HEK293 (cell line): ENCODE data around the gene PGP.
A peak's percentile ranks its signal among the peaks of the same experiment; 100 is the strongest.
"Not testable (repeated sequence)": the region's sequence is repeated elsewhere in the genome, so short reads cannot be mapped to it uniquely, and the experiment has no call there.

Source experiments
- CTCF ChIA-PET: fragments of 350-600 bp; formaldehyde crosslinking; extraction: SDS; loops from one replicate; lab custom pipeline; 2021; ENCODE audit warnings: antibody characterized with exemption; lab: Yijun Ruan, JAX
- POLR2A ChIA-PET: fragments of 300-600 bp; formaldehyde crosslinking; extraction: SDS; loops from one replicate; lab custom pipeline; 2020; ENCODE audit warnings: antibody characterized with exemption, inconsistent platforms; lab: Yijun Ruan, JAX
- H3K27ac ChIP-seq: fragments of 200-500 bp; sonication (Bioruptor generic); 2 replicates; pipeline ENCODE4 v1.5.1; 2014; ENCODE audit warnings: low read depth, low read length, control low read depth, inconsistent platforms; ENCODE audit errors: extremely low read depth
- H3K36me3 ChIP-seq, 2 experiments: fragments of 200-500 bp in 1 of 2; sonication (Bioruptor generic) in 1 of 2; 1 replicate in 1 of 2; 2 replicates in 1 of 2; pipeline ENCODE4 v1.5.1; 2014 to 2017; ENCODE audit warnings: inconsistent platforms in 2 of 2, low read length in 2 of 2; ENCODE audit not compliant: control insufficient read depth in 2 of 2, insufficient read depth in 1 of 2
- H3K4me1 ChIP-seq: fragments of 200-500 bp; sonication (Bioruptor generic); 2 replicates; pipeline ENCODE4 v1.5.1; 2014; ENCODE audit warnings: mild to moderate bottlenecking, low read length, inconsistent platforms; ENCODE audit not compliant: control insufficient read depth, insufficient read depth
- H3K4me3 ChIP-seq: 2 replicates; pipeline ENCODE4 v1.5.1; 2011; ENCODE audit warnings: low read depth, mild to moderate bottlenecking, control low read depth, low read length, moderate library complexity
- H3K9me3 ChIP-seq: fragments of 200-500 bp; sonication (Bioruptor generic); 2 replicates; pipeline ENCODE4 v1.5.1; 2014; ENCODE audit warnings: low read depth, low read length, inconsistent platforms; ENCODE audit not compliant: control insufficient read depth, insufficient read depth
- BCL11B ChIP-seq: fragments of 450-650 bp; formaldehyde crosslinking; IDR thresholded peaks from 2 replicates; pipeline ENCODE4 v1.5.1; 2016; ENCODE audit warnings: low read depth, missing biosample characterization, missing genetic modification characterization
- IKZF3 ChIP-seq: fragments of 450-650 bp; IDR thresholded peaks from 2 replicates; pipeline ENCODE4 v1.5.0; 2018; ENCODE audit warnings: missing biosample characterization, mild to moderate bottlenecking, missing genetic modification characterization, moderate library complexity
- KLF1 ChIP-seq: fragments of 450-650 bp; formaldehyde crosslinking; IDR thresholded peaks from 2 replicates; pipeline ENCODE4 v1.5.1; 2016; ENCODE audit warnings: missing biosample characterization, missing genetic modification characterization
- KLF16 ChIP-seq: fragments of 450-650 bp; formaldehyde crosslinking; IDR thresholded peaks from 2 replicates; pipeline ENCODE4 v1.5.1; 2017; ENCODE audit warnings: missing biosample characterization, missing genetic modification characterization
- KLF9 ChIP-seq: fragments of 450-650 bp; formaldehyde crosslinking; IDR thresholded peaks from 2 replicates; pipeline ENCODE4 v1.5.1; 2016; ENCODE audit warnings: missing biosample characterization, missing genetic modification characterization, low read depth
- MYNN ChIP-seq: fragments of 450-650 bp; formaldehyde crosslinking; IDR thresholded peaks from 2 replicates; pipeline ENCODE4 v1.5.1; 2016; ENCODE audit warnings: missing biosample characterization, missing genetic modification characterization, borderline replicate concordance
- SCRT2 ChIP-seq: fragments of 450-650 bp; formaldehyde crosslinking; IDR thresholded peaks from 2 replicates; pipeline ENCODE4 v1.5.1; 2016; ENCODE audit warnings: missing biosample characterization, missing genetic modification characterization
- SP2 ChIP-seq: fragments of 450-650 bp; formaldehyde crosslinking; IDR thresholded peaks from 2 replicates; pipeline ENCODE4 v1.5.1; 2016; ENCODE audit warnings: missing biosample characterization, missing genetic modification characterization
- SP3 ChIP-seq: fragments of 450-650 bp; formaldehyde crosslinking; IDR thresholded peaks from 2 replicates; pipeline ENCODE4 v1.5.1; 2016; ENCODE audit warnings: missing biosample characterization, missing genetic modification characterization
- ZFHX2 ChIP-seq: fragments of 450-650 bp; formaldehyde crosslinking; conservative IDR thresholded peaks from 2 replicates; pipeline ENCODE4 v1.5.1; 2016; ENCODE audit warnings: missing biosample characterization, missing genetic modification characterization
- ZNF391 ChIP-seq: fragments of 450-650 bp; formaldehyde crosslinking; IDR thresholded peaks from 2 replicates; pipeline ENCODE4 v1.5.1; 2016; ENCODE audit warnings: low read depth, missing biosample characterization, missing genetic modification characterization, borderline replicate concordance
- ZNF404 ChIP-seq: fragments of 450-650 bp; formaldehyde crosslinking; IDR thresholded peaks from 2 replicates; pipeline ENCODE4 v1.5.1; 2017; ENCODE audit warnings: missing biosample characterization, missing genetic modification characterization
- ZNF561 ChIP-seq: fragments of 450-650 bp; IDR thresholded peaks from 2 replicates; pipeline ENCODE4 v1.5.1; 2018; ENCODE audit warnings: missing biosample characterization, missing genetic modification characterization, borderline replicate concordance
- ZNF596 ChIP-seq: fragments of 450-650 bp; IDR thresholded peaks from 2 replicates; pipeline ENCODE4 v1.5.0; 2018; ENCODE audit warnings: missing biosample characterization, mild to moderate bottlenecking, missing genetic modification characterization, moderate library complexity
- ZNF600 ChIP-seq: fragments of 450-650 bp; formaldehyde crosslinking; IDR thresholded peaks from 2 replicates; pipeline ENCODE4 v1.5.1; 2016; ENCODE audit warnings: missing biosample characterization, missing genetic modification characterization
- ZNF830 ChIP-seq: fragments of 450-650 bp; IDR thresholded peaks from 2 replicates; pipeline ENCODE4 v1.5.0; 2018; ENCODE audit warnings: missing biosample characterization, missing genetic modification characterization, low read depth, mild to moderate bottlenecking, moderate library complexity
- TF ChIP-seq, protein P1 (sequence below): fragments of 450-650 bp; formaldehyde crosslinking; IDR thresholded peaks from 2 replicates; pipeline ENCODE4 v1.5.1; 2016; ENCODE audit warnings: missing biosample characterization, missing genetic modification characterization
- TF ChIP-seq, protein P2 (sequence below): fragments of 450-650 bp; formaldehyde crosslinking; IDR thresholded peaks from 2 replicates; pipeline ENCODE4 v1.5.1; 2017; ENCODE audit warnings: missing biosample characterization, missing genetic modification characterization

Gene PGP

DNA sequence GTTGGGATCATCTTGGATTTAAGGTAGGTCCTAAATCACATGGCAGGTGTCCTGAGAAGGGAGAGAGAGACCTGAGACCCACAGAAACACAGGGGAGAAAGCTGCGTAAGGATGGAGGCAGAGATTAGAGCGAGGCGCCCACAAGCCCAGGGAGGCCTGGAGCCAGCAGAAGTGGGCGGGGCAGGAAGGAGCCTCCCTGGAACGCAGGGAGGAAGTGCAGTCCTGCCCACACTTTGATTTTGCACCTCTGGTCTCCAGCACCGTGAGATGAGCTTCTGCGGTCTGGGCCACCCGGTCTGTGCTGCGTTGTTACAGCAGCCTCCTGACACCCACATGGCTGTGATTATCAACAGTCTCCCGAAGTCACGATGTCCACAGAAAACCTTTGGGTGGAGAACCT is 28.0 kb upstream of the PGP start:
- CTCF ChIA-PET: no interaction called here
- POLR2A ChIA-PET: interaction anchor here (1.9 to 2.2 kb wide), 2 partner anchors 8 to 9 kb away, joined by 7 read pairs; partner anchors contain the start of gene ECI1
- Histone ChIP-seq H3K4me1 (no peaks in the 10 kb centered on the region), H3K36me3 (peaks cover 9 to 62% of the 10 kb centered on the region in 2 experiments; a peak in 2 of 3 replicates), H3K4me3 (no peak overlapping the region), H3K27ac (no peak overlapping the region; the same call in 1 of the 2 replicates), H3K9me3 (no peaks in the 10 kb centered on the region)
- TF ChIP-seq MYNN (tag by site-specific recombination) (no peak), KLF16 (no peak), ZNF404 (tag by site-specific recombination) (no peak), ZNF596 (tag by site-specific recombination) (peak; percentile 66), SCRT2 (tag by site-specific recombination) (no peak), KLF1 (tag by site-specific recombination) (peak; percentile 26; the same call in 1 of the 2 replicates), ZNF830 (tag by site-specific recombination) (no peak), ZFHX2 (tag by site-specific recombination) (peak; percentile 28; the same call in 1 of the 2 replicates), KLF9 (tag by site-specific recombination) (peak; percentile 66)

DNA sequence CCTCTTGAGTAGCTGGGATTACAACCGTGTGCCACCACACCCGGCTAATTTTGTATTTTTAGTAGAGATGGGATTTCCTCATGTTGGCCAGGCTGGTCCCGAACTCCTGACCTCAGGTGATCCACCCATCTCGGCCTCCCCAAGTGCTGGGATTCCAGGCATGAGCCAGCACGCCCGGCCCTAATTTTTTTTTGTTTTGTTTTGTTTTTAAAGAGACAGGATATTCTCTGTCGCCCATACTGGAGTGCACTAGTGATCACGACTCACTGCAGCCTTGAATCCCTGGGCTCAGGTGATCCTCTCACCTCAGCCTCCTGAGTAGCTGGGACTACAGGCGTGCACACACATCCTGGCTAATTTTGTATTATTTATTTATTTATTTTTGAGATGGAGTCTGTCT is 25.7 kb upstream of the PGP start:
- peaks cover 3 to 50% of the 10 kb centered on the region in 2 experiments; a peak in 2 of 3 replicates for H3K36me3 ChIP-seq
- CTCF ChIA-PET, H3K4me3 ChIP-seq, H3K4me1 ChIP-seq, H3K27ac ChIP-seq, H3K9me3 ChIP-seq: not testable (repeated sequence)
- peak; percentile 47 for TF ChIP-seq KLF1 (tag by site-specific recombination)
- POLR2A ChIA-PET: interaction anchor here (5.3 kb wide), 1 partner anchor 11 kb away, joined by 48 read pairs; the partner anchor contains the start of gene ECI1

DNA sequence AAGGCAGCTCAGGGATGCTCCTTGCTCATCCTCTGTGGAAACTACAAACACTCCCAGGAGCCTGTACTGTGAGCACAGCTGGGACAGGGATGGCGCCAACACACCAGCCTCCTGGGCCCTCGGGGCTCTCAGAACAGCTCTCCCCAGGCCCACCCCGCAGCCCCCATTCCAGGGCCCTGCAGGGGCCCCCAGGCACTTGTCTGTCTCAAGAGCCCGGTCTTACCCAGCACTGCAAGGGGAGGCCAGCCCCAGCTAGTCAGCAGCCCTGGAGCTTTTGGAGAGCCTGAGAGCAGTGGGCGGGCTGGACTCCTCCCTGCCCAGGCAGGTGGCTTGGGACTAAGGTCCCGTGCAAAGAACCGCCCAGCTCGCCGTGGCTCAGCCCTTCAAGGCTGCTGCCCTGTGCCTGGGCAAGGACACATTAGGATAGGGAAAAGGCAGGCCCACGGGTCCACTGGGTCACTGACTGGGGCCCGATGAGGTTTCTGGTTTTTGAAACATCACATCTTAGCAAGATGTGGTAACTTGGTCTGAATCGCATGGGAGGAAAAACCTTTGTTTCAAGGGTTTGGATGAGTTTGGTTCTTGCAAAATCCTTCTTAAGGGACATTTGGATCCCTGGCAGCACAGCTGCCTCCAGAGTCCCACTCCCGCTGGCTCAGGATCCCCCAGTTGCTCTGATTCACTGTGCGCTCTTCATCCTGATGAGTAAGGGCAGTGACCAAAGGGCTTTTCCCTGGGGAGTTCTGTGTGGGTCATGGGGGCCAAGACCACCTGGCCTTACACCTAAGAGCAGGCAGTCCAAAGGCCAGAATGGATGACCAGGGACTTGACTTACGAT is 24.4 kb upstream of the PGP start:
- Histone ChIP-seq H3K9me3 (no peaks in the 10 kb centered on the region), H3K27ac (0 out of 2 replicates have a peak overlapping the region, but pooled peaks have one; percentile 16), H3K4me1 (peaks cover 4% of the 10 kb centered on the region; the same call in 1 of the 2 replicates), H3K36me3 (peaks cover 3 to 50% of the 10 kb centered on the region in 2 experiments; a peak in 2 of 3 replicates), H3K4me3 (no peak overlapping the region)
- POLR2A ChIA-PET: interaction anchor here (0.6 to 5.3 kb wide), 8 partner anchors 8 to 84 kb away, joined by 3 to 48 read pairs (median 6); partner anchors contain the start of genes ECI1, MLST8 and TRAF7
- CTCF ChIA-PET: interaction anchor here (0.8 kb wide), 1 partner anchor 262 kb away, joined by 3 read pairs; no protein-coding TSS in a partner anchor
- 0 out of 2 replicates have a peak, but pooled peaks have one; percentile 7 for TF ChIP-seq ZNF600 (tag by site-specific recombination)
- TF ChIP-seq, protein P1, sequence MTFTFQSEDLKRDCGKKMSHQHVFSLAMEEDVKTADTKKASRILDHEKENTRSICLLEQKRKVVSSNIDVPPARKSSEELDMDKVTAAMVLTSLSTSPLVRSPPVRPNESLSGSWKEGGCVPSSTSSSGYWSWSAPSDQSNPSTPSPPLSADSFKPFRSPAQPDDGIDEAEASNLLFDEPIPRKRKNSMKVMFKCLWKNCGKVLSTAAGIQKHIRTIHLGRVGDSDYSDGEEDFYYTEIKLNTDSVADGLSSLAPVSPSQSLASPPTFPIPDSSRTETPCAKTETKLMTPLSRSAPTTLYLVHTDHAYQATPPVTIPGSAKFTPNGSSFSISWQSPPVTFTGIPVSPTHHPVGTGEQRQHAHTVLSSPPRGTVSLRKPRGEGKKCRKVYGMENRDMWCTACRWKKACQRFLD (tag by site-specific recombination): no peak
- peak; percentile 49 for TF ChIP-seq ZFHX2 (tag by site-specific recombination)
- TF ChIP-seq IKZF3 (tag by site-specific recombination): 0 out of 2 replicates have a peak, but pooled peaks have one; percentile 12
- no peak for TF ChIP-seq ZNF561
- TF ChIP-seq, protein P2, sequence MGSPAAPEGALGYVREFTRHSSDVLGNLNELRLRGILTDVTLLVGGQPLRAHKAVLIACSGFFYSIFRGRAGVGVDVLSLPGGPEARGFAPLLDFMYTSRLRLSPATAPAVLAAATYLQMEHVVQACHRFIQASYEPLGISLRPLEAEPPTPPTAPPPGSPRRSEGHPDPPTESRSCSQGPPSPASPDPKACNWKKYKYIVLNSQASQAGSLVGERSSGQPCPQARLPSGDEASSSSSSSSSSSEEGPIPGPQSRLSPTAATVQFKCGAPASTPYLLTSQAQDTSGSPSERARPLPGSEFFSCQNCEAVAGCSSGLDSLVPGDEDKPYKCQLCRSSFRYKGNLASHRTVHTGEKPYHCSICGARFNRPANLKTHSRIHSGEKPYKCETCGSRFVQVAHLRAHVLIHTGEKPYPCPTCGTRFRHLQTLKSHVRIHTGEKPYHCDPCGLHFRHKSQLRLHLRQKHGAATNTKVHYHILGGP (tag by site-specific recombination): no peak
- peak; percentile 30; the same call in 1 of the 2 replicates for TF ChIP-seq SP3
- TF ChIP-seq ZNF391: no peak
- peak; percentile 24; the same call in 1 of the 2 replicates for TF ChIP-seq SP2
- 0 out of 2 replicates have a peak, but pooled peaks have one; percentile 14 for TF ChIP-seq BCL11B (tag by site-specific recombination)
- TF ChIP-seq KLF1 (tag by site-specific recombination): peak; percentile 53
